A549 (cell line): ENCODE results near the gene SETMAR. TPM values are rescaled to one million over a fixed set of nuclear protein-coding genes. Genes with fewer than 3 reads are reported as not detected.

Experiments
- ATAC-seq, 2 experiments: fragments of 200-7000 bp in 1 of 2; fragments of >200 bp in 1 of 2; cut with Nextera tagmentation in 1 of 2; cut with Tn5 transposase in 1 of 2; 3 replicates each; pipeline versions ENCODE4 v1.8.0 to v1.9.1; 2018 to 2020; ENCODE audit warnings: mild to moderate bottlenecking in 1 of 2, moderate library complexity in 1 of 2
- CTCF ChIA-PET: fragments of 300-600 bp; sonication (Branson Sonifier 250); formaldehyde crosslinking; extraction: SDS; loops from one replicate; lab custom pipeline; 2021; ENCODE audit warnings: antibody characterized with exemption, inconsistent platforms; lab: Yijun Ruan, JAX
- POLR2A ChIA-PET: fragments of 350-600 bp; formaldehyde crosslinking; extraction: SDS; loops from one replicate; lab custom pipeline; 2021; ENCODE audit warnings: antibody characterized with exemption, inconsistent platforms; lab: Yijun Ruan, JAX
- DNase-seq, 2 experiments: peaks; one replicate each; pipeline versions ENCODE4 v3.0.0 to v3.0.0-alpha.2; 2011 to 2016; ENCODE audit warnings: low read depth in 1 of 2, low spot score in 1 of 2
- FAIRE-seq: peaks from 2 replicates; lab custom pipeline; 2011; peaks lifted over from hg19 to GRCh38; lab: Jason Lieb, UNC
- H3K27ac ChIP-seq, 2 experiments: fragments of >200 bp; sonication (Bioruptor Twin); formaldehyde crosslinking; 3 replicates each; pipeline ENCODE4 v1.5.1; 2016 to 2017
- H3K4me1 ChIP-seq: fragments of >200 bp; sonication (Bioruptor Twin); formaldehyde crosslinking; 3 replicates; pipeline ENCODE4 v1.6.1; 2016
- H3K4me2 ChIP-seq: fragments of >200 bp; sonication (Bioruptor Twin); formaldehyde crosslinking; 3 replicates; pipeline ENCODE4 v1.6.1; 2016
- H3K4me3 ChIP-seq: fragments of >200 bp; sonication (Bioruptor Twin); formaldehyde crosslinking; 3 replicates; pipeline ENCODE4 v1.5.1; 2016
- H3K9me3 ChIP-seq: fragments of >200 bp; sonication (Bioruptor Twin); formaldehyde crosslinking; 3 replicates; pipeline ENCODE4 v1.6.1; 2016
- EHF ChIP-seq: fragments of 250-450 bp; sonication (Bioruptor Pico); IDR thresholded peaks from 2 replicates; pipeline ENCODE4 v1.5.0; 2020; ENCODE audit warnings: mild to moderate bottlenecking
- EP300 ChIP-seq, 2 experiments: fragments of >200 bp; sonication (Bioruptor Twin); formaldehyde crosslinking; IDR thresholded peaks; 2 replicates in 1 of 2; 3 replicates in 1 of 2; pipeline ENCODE4 v1.6.1; 2016 to 2017
- FOSL2 ChIP-seq, 2 experiments: fragments of 450-650 bp in 1 of 2; fragments of >200 bp in 1 of 2; sonication (Bioruptor Twin) in 1 of 2; formaldehyde crosslinking; IDR thresholded peaks; 2 replicates each; pipeline versions ENCODE4 v1.5.0 to v1.6.1; 2016 to 2020; ENCODE audit warnings: mild to moderate bottlenecking in 1 of 2, moderate library complexity in 1 of 2
- GATA3 ChIP-seq: IDR thresholded peaks from 2 replicates; pipeline ENCODE4 v1.6.1; 2012; ENCODE audit warnings: borderline replicate concordance
- HOXA7 ChIP-seq: fragments of 250-450 bp; sonication (Bioruptor Pico); IDR thresholded peaks from 2 replicates; pipeline ENCODE4 v1.5.0; 2020; ENCODE audit warnings: mild to moderate bottlenecking, moderate library complexity
- JUN ChIP-seq, 2 experiments: fragments of >200 bp; sonication (Bioruptor Twin); formaldehyde crosslinking; IDR thresholded peaks; 2 replicates in 1 of 2; 3 replicates in 1 of 2; pipeline ENCODE4 v1.6.1; 2016 to 2017
- KDM1A ChIP-seq: fragments of 200-600 bp; sonication (generic); IDR thresholded peaks from 2 replicates; pipeline ENCODE4 v1.6.1; 2016; ENCODE audit warnings: low read depth, mild to moderate bottlenecking
- MAFK ChIP-seq: fragments of 450-650 bp; IDR thresholded peaks from 2 replicates; pipeline ENCODE4 v1.6.1; 2014; ENCODE audit not compliant: partially characterized antibody
- MAZ ChIP-seq: fragments of 150-350 bp; IDR thresholded peaks from 2 replicates; pipeline ENCODE4 v1.6.1; 2014; ENCODE audit warnings: antibody characterized with exemption, low read depth, low read length, borderline replicate concordance
- MYC ChIP-seq: IDR thresholded peaks from 2 replicates; pipeline ENCODE4 v1.6.1; 2012; ENCODE audit warnings: mild to moderate bottlenecking, inconsistent platforms, low read length, improper control_type of control experiment, borderline replicate concordance
- NR3C1 ChIP-seq: fragments of >200 bp; sonication (Bioruptor Twin); formaldehyde crosslinking; IDR thresholded peaks from 3 replicates; pipeline ENCODE4 v1.6.1; 2017
- POLR2AphosphoS2 ChIP-seq: conservative IDR thresholded peaks from 2 replicates; pipeline ENCODE4 v1.6.1; 2012; ENCODE audit warnings: low read length, improper control_type of control experiment, inconsistent platforms
- RAD21 ChIP-seq, 2 experiments: fragments of >200 bp in 1 of 2; sonication (Bioruptor Twin) in 1 of 2; formaldehyde crosslinking in 1 of 2; IDR thresholded peaks in 1 of 2; conservative IDR thresholded peaks in 1 of 2; 2 replicates in 1 of 2; 3 replicates in 1 of 2; pipeline ENCODE4 v1.6.1; 2012 to 2018; ENCODE audit warnings: inconsistent platforms in 1 of 2
- RFX5 ChIP-seq: fragments of 450-650 bp; IDR thresholded peaks from 2 replicates; pipeline ENCODE4 v1.7.1; 2014; ENCODE audit warnings: antibody characterized with exemption, mild to moderate bottlenecking, moderate library complexity
- SMC3 ChIP-seq: fragments of >200 bp; sonication (Bioruptor Twin); formaldehyde crosslinking; IDR thresholded peaks from 3 replicates; pipeline ENCODE4 v1.6.1; 2018; ENCODE audit warnings: inconsistent platforms
- SREBF2 ChIP-seq: fragments of 450-650 bp; IDR thresholded peaks from 2 replicates; pipeline ENCODE4 v1.6.1; 2014; ENCODE audit warnings: mild to moderate bottlenecking, moderate library complexity
- TFCP2L1 ChIP-seq: fragments of 250-450 bp; sonication (Bioruptor Pico); IDR thresholded peaks from 2 replicates; pipeline ENCODE4 v1.5.0; 2021; ENCODE audit warnings: mild to moderate bottlenecking
- ZC3H11A ChIP-seq: fragments of 450-650 bp; IDR thresholded peaks from 2 replicates; pipeline ENCODE4 v1.6.1; 2014; ENCODE audit warnings: antibody characterized with exemption, mild to moderate bottlenecking
- ZNF302 ChIP-seq: fragments of 250-450 bp; sonication (Bioruptor Pico); IDR thresholded peaks from 2 replicates; pipeline ENCODE4 v1.9.0; 2021; ENCODE audit warnings: inconsistent platforms, mild to moderate bottlenecking, moderate library complexity
- WGBS: methylation state at CpG from one replicate; pipeline ENCODE4 v1.1.6; 2017; ENCODE audit errors: missing lambda C conversion rate; 5-methylcytosine and 5-hydroxymethylcytosine counted together
- polyA plus RNA-seq, 4 experiments: library from polyadenylated mRNA; depleted of rRNA in 3 of 4; stranded (reverse); fragments of >200 nt; fragmentation: RNase III in 1 of 4; extraction: RNeasy Plus Mini Kit Qiagen cat#74134 plus additional on column Dnase treatment in 1 of 4; gene quantifications; 2 replicates in 3 of 4; 3 replicates in 1 of 4; pipeline ENCODE4 v1.2.3, GENCODE V29; 2011 to 2017
- TF ChIP-seq, protein P1 (sequence below): fragments of >200 bp; sonication (Bioruptor Twin); formaldehyde crosslinking; IDR thresholded peaks from 2 replicates; pipeline ENCODE4 v1.6.1; 2016
- TF ChIP-seq, protein P2 (sequence below): fragments of >200 bp; sonication (Bioruptor Twin); formaldehyde crosslinking; IDR thresholded peaks from 3 replicates; pipeline ENCODE4 v1.5.1; 2016
- TF ChIP-seq, protein P3 (sequence below): fragments of >200 bp; sonication (Bioruptor Twin); formaldehyde crosslinking; IDR thresholded peaks from 3 replicates; pipeline ENCODE4 v1.6.1; 2016
- TF ChIP-seq, protein P4 (sequence below): fragments of 150-350 bp; IDR thresholded peaks from 2 replicates; pipeline ENCODE4 v1.6.1; 2014; ENCODE audit warnings: low read depth, mild to moderate bottlenecking, low read length
- TF ChIP-seq, protein P5 (sequence below): fragments of 250-450 bp; sonication (Bioruptor Pico); IDR thresholded peaks from 2 replicates; pipeline ENCODE4 v1.5.0; 2020; ENCODE audit warnings: low read depth, mild to moderate bottlenecking, moderate library complexity
- TF ChIP-seq, protein P6 (sequence below): fragments of 200-600 bp; sonication (generic); IDR thresholded peaks from 2 replicates; pipeline ENCODE4 v1.6.1; 2016; ENCODE audit warnings: antibody characterized with exemption, mild to moderate bottlenecking, moderate library complexity

Gene SETMAR
- polyA plus RNA-seq, 2 of the 4 experiments (the other 2 are of a cell fraction), result 7.2 to 12.3 TPM

DNA sequence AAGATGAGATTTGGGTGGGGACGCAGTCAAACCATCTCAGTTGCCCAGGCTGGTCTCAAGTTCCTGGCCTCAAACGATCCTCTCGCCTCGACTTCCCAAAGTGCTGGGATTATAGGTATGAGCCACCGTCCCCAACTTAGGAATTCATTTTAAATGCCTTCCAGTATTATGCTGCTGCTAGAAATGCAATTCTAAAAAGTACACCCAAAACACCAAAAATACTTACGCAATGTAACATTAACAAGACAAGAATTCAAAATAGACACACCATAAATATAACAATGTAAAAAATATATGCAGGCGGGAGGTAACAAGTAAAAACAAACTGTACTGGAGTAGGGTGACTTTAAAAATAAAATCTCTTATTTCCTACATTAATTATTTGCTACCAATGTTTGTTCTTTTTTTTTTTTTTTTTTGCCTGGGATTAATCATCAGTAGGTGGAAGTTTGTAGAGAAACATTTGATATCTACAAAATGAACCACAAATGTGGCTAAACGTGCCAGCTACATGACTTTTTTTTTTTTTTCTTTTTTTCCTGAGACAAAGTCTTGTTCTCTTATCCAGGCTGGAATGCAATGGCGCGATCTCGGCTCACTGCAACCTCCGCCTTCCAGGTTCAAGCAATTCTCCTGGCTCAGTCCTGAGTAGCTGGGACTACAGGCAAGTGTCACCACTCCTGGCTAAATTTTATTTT lies 56.8 kb downstream of the SETMAR start:
- WGBS, result 85% methylated on average over 12 of the region's 12 CpGs
- Histone ChIP-seq H3K27ac (no peak overlapping the region), H3K4me2 (no peak overlapping the region), H3K4me3 (no peak overlapping the region)
- CTCF ChIA-PET, result interaction anchor here (0.6 to 3.1 kb wide), 3 partner anchors 9 to 315 kb away, joined by 3 to 19 read pairs (median 7); no protein-coding TSS in a partner anchor
- no peak for DNase-seq
- TF ChIP-seq MAZ (no peak), NR3C1 (no peak), JUN (IDR thresholded peaks at IDR 0.05) (no peak), EHF (CRISPR knock-in tag) (no peak)
- TF ChIP-seq, protein P1, sequence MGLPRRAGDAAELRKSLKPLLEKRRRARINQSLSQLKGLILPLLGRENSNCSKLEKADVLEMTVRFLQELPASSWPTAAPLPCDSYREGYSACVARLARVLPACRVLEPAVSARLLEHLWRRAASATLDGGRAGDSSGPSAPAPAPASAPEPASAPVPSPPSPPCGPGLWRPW, result no peak
- TF ChIP-seq, protein P2, sequence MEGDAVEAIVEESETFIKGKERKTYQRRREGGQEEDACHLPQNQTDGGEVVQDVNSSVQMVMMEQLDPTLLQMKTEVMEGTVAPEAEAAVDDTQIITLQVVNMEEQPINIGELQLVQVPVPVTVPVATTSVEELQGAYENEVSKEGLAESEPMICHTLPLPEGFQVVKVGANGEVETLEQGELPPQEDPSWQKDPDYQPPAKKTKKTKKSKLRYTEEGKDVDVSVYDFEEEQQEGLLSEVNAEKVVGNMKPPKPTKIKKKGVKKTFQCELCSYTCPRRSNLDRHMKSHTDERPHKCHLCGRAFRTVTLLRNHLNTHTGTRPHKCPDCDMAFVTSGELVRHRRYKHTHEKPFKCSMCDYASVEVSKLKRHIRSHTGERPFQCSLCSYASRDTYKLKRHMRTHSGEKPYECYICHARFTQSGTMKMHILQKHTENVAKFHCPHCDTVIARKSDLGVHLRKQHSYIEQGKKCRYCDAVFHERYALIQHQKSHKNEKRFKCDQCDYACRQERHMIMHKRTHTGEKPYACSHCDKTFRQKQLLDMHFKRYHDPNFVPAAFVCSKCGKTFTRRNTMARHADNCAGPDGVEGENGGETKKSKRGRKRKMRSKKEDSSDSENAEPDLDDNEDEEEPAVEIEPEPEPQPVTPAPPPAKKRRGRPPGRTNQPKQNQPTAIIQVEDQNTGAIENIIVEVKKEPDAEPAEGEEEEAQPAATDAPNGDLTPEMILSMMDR, result no peak
- TF ChIP-seq, protein P3, sequence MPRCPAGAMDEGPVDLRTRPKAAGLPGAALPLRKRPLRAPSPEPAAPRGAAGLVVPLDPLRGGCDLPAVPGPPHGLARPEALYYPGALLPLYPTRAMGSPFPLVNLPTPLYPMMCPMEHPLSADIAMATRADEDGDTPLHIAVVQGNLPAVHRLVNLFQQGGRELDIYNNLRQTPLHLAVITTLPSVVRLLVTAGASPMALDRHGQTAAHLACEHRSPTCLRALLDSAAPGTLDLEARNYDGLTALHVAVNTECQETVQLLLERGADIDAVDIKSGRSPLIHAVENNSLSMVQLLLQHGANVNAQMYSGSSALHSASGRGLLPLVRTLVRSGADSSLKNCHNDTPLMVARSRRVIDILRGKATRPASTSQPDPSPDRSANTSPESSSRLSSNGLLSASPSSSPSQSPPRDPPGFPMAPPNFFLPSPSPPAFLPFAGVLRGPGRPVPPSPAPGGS, result no peak
- TF ChIP-seq, all 56 proteins: peak for 0
- H3K9me3 ChIP-seq, result no peaks in the 10 kb centered on the region
- POLR2A ChIA-PET, result no interaction called here
- H3K4me1 ChIP-seq, result no peaks in the 10 kb centered on the region
- no peak for FAIRE-seq
- ATAC-seq, result no peak

DNA sequence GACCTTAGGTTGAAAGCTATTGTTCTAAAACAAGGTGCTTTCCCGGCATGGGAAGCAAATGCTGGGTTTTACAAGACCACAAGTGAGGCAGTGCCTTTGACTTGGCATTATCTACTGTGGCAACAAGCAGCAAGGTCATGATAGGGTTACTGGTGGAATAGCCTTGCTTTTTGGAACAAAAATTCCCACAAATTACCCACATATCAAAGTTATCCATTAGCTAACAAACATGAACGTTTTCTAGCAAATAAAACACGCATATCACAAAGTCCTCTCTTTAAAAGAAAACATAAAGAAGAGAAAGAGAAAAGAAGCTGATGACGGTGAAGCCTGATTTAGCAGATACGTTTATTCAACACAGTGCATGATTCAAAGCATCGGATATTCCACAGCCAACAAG lies 57.6 kb downstream of the SETMAR start:
- no peaks in the 10 kb centered on the region for H3K4me1 ChIP-seq
- FAIRE-seq (no peak), ATAC-seq (no peak), DNase-seq (no peak)
- H3K4me2 ChIP-seq, result no peak overlapping the region
- ChIA-PET CTCF (interaction anchor here (1.4 to 3.1 kb wide), 2 partner anchors 9 to 272 kb away, joined by 7 to 19 read pairs; no protein-coding TSS in a partner anchor), POLR2A (no interaction called here)
- H3K4me3 ChIP-seq, result no peak overlapping the region
- TF ChIP-seq POLR2AphosphoS2 (no peak), KDM1A (no peak), TFCP2L1 (CRISPR knock-in tag) (no peak), MYC (no peak), JUN (IDR thresholded peaks at IDR 0.05) (no peak), ZC3H11A (no peak), RFX5 (no peak), GATA3 (no peak), SMC3 (no peak), NR3C1 (no peak), HOXA7 (CRISPR knock-in tag) (no peak), MAFK (no peak), RAD21 (conservative IDR thresholded peaks at IDR 0.05 in 1 of 2, IDR thresholded peaks at IDR 0.05 in 1 of 2) (no peak), ZNF302 (CRISPR knock-in tag) (no peak)
- no peak overlapping the region for H3K27ac ChIP-seq
- 67% methylated on average over 6 of the region's 6 CpGs for WGBS
- no peaks in the 10 kb centered on the region for H3K9me3 ChIP-seq

DNA sequence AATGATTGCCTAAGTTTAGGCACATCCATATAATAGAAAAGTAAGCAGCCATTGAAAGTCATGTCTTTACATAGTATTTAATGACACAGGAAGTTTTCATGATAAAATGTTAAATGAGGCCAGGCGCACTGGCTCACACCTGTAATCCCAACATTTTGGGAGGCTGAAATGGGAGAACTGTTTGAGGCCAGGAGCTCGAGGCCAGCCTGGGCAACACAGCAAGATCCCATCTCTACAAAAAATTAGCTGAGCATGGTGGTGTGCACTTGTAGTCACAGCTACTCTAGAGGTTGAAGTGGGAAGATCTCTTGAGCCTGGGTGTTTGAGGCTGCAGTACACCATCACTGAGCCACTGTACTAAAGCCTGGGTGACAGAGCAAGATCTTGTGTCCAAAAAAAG lies 59.4 kb downstream of the SETMAR start:
- ChIA-PET CTCF (interaction anchor here (0.9 to 3.1 kb wide), 2 partner anchors 11 to 271 kb away, joined by 3 to 19 read pairs; no protein-coding TSS in a partner anchor), POLR2A (no interaction called here)
- no peak overlapping the region for H3K4me2 ChIP-seq
- 72% methylated on average over 2 of the region's 2 CpGs for WGBS
- FAIRE-seq (no peak), ATAC-seq (no peak), DNase-seq (no peak)
- H3K9me3 ChIP-seq, result no peaks in the 10 kb centered on the region
- H3K27ac ChIP-seq, result no peak overlapping the region
- no peaks in the 10 kb centered on the region for H3K4me1 ChIP-seq
- H3K4me3 ChIP-seq, result no peak overlapping the region
- TF ChIP-seq EHF (CRISPR knock-in tag) (no peak), EP300 (IDR thresholded peaks at IDR 0.05) (no peak), SREBF2 (no peak), JUN (IDR thresholded peaks at IDR 0.05) (no peak), FOSL2 (IDR thresholded peaks at IDR 0.05) (no peak), FOSL2 (CRISPR knock-in tag; IDR thresholded peaks at IDR 0.05) (no peak)
- TF ChIP-seq, protein P4, sequence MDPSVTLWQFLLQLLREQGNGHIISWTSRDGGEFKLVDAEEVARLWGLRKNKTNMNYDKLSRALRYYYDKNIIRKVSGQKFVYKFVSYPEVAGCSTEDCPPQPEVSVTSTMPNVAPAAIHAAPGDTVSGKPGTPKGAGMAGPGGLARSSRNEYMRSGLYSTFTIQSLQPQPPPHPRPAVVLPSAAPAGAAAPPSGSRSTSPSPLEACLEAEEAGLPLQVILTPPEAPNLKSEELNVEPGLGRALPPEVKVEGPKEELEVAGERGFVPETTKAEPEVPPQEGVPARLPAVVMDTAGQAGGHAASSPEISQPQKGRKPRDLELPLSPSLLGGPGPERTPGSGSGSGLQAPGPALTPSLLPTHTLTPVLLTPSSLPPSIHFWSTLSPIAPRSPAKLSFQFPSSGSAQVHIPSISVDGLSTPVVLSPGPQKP, result no peak
- TF ChIP-seq, protein P5, sequence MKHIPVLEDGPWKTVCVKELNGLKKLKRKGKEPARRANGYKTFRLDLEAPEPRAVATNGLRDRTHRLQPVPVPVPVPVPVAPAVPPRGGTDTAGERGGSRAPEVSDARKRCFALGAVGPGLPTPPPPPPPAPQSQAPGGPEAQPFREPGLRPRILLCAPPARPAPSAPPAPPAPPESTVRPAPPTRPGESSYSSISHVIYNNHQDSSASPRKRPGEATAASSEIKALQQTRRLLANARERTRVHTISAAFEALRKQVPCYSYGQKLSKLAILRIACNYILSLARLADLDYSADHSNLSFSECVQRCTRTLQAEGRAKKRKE (CRISPR knock-in tag), result no peak
- TF ChIP-seq, protein P6, sequence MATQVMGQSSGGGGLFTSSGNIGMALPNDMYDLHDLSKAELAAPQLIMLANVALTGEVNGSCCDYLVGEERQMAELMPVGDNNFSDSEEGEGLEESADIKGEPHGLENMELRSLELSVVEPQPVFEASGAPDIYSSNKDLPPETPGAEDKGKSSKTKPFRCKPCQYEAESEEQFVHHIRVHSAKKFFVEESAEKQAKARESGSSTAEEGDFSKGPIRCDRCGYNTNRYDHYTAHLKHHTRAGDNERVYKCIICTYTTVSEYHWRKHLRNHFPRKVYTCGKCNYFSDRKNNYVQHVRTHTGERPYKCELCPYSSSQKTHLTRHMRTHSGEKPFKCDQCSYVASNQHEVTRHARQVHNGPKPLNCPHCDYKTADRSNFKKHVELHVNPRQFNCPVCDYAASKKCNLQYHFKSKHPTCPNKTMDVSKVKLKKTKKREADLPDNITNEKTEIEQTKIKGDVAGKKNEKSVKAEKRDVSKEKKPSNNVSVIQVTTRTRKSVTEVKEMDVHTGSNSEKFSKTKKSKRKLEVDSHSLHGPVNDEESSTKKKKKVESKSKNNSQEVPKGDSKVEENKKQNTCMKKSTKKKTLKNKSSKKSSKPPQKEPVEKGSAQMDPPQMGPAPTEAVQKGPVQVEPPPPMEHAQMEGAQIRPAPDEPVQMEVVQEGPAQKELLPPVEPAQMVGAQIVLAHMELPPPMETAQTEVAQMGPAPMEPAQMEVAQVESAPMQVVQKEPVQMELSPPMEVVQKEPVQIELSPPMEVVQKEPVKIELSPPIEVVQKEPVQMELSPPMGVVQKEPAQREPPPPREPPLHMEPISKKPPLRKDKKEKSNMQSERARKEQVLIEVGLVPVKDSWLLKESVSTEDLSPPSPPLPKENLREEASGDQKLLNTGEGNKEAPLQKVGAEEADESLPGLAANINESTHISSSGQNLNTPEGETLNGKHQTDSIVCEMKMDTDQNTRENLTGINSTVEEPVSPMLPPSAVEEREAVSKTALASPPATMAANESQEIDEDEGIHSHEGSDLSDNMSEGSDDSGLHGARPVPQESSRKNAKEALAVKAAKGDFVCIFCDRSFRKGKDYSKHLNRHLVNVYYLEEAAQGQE, result no peak
